IPS-NIHi11 (cell line): Measurements from ENCODE around the gene DRC7.
"Not testable (repeated sequence)": the region's sequence is repeated elsewhere in the genome, so short reads cannot be mapped to it uniquely, and the experiment has no call there.

Source experiments
- DNase-seq: peaks from one replicate; pipeline ENCODE4 v3.0.0; 2012; ENCODE audit warnings: mixed read lengths, low spot score

DRC7 gene

DNA sequence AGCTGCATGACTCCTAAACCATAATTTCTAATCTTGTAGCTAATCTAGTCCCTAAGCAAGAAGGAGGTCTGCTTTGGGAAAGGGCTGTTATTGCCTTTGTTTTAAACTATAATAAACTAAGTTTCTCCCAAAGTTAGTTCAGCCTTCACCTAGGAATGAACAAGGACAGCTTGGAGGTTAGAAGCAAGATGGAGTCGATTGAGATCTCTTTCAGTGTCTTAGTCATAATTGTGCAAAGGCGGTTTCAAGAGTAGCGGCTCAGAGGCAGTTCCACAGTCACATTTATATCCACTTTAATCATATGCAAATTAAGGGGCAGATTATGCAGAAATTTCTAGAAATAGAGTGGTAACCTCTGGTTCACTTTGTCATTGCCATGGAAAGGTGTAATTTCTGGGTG lies 17.4 kb downstream of the DRC7 start:
- DNase-seq, result no peak

DNA sequence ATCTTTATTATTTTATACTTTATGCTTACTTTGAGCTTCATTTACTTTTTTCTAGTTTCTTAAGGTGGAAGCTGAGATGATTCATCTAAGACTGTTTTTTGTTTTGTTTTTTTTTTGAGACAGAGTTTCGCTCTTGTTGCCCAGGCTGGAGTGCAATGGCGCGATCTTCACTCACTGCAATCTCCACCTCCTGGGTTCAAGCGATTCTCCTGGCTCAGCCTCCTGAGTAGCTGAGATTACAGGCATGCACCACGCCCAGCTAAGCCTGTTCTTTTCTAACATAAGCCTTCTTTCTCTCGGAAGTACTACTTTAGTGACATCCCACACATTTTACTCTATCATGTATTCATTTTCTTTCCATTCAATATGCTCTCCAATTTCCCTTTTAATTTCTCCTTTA lies 18.0 kb downstream of the DRC7 start:
- DNase-seq, result not testable (repeated sequence)

DNA sequence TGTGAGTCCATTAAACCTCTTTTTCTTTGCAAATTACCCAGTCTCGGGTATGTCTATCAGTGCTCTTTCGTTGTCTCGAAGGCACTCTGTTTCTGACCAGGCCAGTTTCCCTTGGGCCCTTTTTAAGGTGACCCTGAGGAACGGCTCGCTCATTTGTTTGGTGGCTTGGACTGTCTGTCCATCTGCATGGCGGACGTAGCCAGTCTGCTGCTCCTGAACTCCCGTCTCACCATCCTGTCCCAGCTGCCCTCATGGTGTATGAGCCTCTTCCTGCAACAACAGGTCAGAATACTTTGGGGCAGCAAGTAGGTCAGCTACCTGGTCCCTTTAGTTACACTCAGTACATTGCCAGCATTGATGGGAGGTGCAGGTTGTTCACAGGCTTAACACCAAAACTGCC lies 19.0 kb downstream of the DRC7 start:
- DNase-seq, result no peak

DNA sequence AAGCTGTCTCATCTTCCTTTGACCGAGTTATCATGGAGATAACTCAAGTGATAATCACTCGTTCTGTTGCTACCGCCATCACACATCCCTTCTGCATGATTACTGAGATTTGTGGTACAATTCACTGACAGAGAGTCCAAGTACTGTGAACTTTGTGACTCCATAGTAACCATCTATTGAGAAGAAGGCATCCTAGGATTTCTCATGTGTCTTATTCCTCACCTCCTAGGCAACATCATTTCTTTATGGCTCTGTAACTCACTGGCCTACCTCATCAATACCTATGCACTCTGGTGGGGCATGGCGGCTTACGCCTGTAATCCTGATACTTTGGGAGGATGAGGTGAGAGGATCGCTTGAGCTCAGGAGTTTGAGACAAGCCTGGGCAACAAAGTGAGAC lies 19.4 kb downstream of the DRC7 start:
- DNase-seq, result no peak

DNA sequence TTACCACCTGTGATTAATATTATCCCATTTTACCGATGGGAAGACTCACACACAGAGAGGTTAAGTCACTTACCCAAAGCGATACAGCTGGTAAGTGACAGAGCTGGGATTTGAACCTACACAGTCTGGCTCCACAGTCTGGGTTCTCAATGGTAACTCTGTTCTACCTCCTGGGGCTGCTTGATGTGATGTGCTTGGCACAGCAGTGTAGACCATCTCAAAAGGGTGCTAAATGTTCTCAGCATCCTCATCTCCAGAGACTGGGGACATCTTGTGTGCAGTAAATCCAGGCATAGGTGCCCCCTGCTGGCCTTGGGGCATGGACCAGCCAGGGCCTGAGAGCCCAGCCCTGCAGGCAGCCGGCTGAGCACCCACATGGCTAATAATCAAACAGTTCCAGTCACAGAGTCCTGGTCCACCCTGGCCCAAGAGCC lies 25.6 kb downstream of the DRC7 start:
- peak; percentile 69 for DNase-seq

DNA sequence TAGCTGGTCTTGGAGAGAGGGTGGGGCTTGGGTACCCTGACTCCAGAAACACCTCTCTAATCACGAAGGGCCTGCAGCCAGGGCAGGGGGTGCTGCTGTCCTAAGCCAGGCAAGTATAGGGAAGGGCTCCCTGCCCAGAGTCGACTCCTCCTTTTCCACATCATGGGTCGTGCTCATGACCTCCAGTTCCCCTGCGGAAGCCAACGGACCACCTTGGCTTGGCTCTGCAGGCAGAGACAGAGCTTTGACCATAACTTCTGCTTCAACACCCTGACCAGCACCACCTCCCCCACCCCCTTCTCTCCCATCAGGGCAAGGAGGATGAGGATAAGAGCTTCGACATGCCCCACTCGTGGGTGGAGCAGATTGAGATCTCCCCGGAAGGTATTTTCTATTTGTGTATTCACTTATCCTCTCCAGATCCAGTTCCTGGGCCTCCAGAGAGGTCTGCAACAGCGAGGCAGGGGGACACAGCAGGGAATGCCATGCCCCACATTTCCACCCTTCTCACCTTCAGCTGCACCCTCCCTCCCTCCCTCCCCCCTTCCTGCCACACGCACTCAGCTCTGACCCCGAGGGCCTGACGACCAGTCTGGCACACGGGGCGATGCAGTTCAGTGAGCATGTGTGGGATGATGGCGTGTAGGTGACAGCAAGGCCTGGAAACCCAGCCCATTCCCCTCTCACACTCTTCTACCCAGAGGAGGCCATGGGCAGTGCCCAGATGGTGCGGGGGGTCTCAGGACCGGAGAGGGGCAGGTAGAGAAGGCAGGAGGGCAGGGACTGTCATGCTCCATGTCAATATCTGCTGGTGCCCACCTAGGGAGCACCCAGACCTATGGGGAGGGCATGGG lies 27.0 kb downstream of the DRC7 start:
- no peak for DNase-seq

DNA sequence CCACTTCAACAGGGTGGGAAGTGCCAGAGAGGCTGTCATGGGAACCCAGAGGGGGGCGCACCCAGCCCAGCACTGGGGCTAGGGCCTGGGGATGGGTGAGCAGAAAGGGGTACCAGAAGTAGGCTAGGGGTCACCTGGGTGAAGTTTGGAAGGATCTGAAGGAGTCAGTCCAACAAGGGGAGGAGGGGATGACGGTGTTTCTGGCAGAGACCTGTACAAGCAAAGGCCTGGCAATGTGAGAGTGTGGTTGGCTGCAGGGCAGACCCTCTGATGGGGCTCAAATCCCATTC lies 27.5 kb downstream of the DRC7 start:
- no peak for DNase-seq

DNA sequence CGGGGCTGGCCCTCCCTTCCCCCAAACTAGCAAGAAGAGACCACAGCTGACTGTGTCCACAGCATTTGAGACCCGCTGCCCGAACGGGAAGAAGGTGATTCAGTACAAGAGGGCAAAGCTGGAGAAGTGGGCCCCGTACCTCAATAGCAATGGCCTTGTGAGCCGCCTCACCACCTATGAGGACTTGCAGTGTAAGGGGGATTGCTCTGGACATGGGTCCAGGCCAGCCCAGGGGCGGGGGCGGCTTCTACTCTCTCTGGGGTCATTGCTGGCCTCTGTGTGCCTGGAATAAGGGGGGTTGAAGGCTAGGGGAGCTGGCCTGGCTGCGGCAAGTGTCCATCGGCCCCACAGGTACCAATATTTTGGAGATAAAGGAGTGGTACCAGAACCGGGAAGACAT lies 28.0 kb downstream of the DRC7 start:
- DNase-seq, result no peak

DNA sequence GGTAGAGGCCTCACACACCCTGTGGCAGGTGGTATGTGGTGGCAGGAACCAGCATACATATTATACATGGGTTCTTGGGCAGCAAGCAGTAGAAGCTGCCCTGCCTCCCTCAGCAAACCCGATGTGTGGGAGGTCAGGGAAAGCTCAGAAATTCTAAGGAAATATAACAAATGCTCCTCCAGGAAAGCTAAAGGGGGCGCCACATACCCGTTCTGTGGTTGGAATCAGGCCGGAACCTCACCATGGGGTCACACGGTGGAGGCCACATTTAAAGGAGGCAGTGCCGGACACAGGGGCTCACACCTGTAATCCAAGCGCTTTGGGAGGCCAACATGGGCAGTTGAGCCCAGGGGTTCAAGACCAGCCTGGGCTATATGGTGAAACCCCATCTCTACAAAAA lies 28.6 kb downstream of the DRC7 start:
- DNase-seq, result peak; percentile 64

DNA sequence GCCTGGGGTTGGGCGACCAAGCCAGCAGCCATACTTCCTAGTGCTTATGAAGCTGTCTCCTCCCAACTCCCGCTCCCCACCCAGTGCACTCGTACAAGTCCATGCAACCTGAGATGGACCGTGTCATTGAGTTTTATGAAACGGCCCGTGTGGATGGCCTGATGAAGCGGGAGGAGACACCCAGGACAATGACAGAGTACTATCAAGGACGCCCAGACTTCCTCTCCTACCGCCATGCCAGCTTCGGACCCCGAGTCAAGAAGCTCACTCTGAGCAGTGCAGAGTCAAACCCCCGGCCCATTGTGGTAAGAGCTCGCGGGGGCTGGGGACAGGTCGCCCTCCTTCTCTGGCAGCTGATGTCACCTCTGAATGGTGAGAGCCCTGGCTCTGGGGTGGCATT lies 29.9 kb downstream of the DRC7 start:
- no peak for DNase-seq

DNA sequence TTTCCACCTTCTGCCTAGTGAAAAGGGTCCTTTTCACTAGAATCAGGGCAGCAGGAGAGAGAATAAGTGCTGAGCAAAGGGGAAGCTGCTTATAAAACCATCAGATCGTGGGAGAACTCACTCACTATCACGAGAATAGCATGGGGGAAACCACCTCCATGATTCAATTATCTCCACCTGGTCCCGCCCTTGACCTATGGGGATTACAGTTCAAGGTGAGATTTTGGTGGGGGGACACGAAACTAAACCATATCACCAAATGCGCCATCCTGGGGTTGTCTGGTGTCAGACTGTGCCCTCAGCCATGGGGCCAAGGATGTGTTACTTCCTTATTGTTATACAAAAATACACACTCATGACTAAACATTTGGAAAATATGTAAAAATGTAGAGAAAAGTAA lies 30.5 kb downstream of the DRC7 start:
- DNase-seq, result no peak

DNA sequence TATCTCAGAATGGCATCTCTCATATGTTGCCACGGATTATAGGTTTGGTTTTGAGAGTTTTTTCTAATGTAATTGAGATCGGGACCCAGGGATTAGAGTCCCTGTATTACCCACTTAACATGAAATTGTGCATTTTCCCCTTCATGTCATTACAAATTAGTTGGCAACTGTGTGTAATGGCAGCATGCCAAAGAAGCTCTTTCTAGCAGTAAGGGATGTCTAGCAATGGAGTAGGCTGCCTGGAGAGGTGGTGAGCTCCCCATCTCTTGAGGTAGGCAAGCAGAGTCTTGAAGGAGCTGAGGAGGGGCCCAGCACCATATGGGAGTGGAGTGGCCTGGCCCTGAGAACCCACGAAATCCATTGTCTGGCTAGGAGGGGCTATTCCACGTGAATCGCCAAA lies 30.9 kb downstream of the DRC7 start:
- no peak for DNase-seq

DNA sequence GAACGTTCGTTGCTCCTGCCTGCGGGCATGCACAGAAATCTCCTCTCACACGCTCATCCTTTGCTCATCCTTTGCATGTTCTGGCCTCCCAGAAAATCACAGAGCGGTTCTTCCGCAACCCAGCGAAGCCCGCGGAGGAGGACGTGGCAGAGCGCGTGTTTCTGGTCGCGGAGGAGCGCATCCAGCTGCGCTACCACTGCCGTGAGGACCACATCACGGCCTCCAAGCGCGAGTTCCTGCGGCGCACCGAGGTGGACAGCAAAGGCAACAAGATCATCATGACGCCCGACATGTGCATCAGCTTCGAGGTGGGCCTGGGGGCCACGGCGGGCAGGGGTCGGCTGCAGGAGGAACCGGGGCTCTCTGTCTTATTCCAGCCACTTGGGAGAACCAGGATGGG lies 31.4 kb downstream of the DRC7 start:
- DNase-seq, result no peak

DNA sequence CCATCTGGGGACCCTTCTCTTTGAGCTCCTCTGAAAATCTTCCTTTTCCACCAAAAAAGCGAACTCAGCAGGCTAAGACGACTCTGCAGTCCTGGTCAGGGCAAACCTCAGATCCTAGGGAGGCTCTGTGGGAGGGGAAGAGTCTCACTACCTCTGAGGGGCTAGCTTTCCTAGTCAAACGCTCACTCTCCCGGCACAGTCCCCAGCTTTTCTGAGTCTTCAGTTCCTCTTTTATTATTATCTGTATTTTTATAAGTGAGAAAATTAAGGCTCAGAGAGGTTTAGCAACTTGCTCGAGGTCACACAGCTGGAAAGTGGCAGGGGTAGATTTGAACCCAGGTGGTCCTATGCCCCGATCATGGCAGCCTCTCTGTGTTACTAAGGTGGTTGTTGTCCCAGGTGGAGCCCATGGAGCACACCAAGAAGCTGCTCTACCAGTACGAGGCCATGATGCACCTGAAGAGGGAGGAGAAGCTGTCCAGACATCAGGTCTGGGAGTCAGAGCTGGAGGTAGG lies 31.9 kb downstream of the DRC7 start:
- DNase-seq, result no peak

DNA sequence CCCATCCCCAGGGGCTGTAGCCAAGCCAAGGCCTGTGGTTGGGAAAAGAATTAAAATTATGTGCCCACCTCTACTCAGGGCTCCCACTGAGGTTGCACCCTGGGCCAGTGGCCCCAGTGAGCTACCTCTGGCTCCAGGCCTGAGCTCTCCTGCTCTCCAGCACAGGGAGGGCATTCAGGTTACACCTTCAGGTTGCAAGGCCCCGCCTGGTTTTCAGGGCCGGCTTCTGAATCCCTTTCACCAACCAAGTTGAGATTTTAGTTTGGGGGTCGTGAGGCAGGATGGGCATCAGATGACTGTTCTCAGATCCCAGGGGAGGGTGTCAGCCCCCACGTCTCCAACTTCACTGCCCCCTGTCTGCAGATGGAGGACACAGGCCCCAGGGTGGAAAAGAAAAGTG lies 33.0 kb downstream of the DRC7 start:
- no peak for DNase-seq

DNA sequence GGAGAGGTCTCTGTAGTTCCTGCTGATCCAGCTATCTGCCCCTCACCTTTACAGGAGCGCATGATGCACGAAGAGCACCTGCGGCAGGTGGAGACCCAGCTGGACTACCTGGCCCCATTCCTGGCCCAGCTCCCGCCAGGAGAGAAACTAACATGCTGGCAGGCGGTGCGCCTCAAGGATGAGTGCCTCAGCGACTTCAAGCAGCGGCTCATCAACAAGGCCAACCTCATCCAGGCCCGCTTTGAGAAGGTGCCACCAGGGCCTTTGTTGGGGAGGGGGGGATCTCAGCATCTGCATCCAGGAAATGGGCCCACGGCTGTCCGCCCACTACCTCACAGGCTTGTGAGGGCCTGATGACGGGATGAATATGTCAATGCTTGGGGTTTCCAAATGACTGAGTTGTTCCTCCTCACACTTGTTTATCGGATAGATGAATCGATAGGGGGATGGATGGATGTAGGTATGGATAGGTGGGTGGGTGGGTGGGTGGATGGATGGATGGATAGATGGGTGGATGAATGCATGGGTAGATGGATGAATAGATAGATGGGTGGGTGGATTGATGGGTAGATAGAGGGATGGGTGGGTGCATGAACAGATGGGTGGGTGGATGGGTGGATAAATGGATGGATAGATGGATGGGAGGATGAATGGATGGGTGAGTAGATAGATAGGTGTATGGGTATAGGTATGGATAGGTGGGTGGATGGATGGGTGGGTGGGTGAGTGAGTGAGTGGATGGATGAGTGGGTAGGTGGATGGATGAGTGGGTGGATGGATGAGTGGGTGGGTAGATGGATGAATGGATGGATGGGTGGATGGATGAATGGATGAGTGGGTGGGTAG lies 34.0 kb downstream of the DRC7 start:
- no peak for DNase-seq

DNA sequence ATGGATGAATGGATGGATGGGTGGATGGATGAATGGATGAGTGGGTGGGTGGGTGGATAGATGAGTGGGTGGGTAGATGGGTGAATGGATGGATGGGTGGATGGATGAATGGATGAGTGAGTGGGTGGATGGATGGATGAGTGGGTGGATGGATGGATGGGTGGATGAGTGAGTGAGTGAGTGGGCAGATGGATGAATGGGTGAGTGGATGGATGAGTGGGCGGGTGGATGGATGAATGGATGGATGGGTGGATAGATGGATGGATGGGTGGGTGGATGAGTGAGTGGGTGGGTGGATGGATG lies 34.5 kb downstream of the DRC7 start:
- DNase-seq, result no peak

DNA sequence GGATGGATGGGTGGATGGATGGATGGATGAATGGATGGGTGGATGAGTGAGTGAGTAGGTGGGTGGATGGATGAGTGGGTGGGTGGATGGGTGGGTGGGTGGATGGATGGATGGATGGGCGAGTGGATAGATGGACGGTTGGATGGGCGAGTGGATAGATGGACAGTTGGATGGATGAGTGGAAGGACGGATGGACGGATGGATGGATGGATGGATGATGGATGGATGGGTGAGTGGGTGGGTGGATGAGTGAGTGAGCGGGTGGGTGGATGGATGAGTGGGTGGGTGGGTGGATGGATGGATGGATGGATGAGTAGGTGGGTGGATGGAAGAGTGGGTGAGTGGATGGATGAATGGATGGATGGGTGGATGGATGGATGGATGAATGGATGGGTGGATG lies 35.2 kb downstream of the DRC7 start:
- DNase-seq, result not testable (repeated sequence)

DNA sequence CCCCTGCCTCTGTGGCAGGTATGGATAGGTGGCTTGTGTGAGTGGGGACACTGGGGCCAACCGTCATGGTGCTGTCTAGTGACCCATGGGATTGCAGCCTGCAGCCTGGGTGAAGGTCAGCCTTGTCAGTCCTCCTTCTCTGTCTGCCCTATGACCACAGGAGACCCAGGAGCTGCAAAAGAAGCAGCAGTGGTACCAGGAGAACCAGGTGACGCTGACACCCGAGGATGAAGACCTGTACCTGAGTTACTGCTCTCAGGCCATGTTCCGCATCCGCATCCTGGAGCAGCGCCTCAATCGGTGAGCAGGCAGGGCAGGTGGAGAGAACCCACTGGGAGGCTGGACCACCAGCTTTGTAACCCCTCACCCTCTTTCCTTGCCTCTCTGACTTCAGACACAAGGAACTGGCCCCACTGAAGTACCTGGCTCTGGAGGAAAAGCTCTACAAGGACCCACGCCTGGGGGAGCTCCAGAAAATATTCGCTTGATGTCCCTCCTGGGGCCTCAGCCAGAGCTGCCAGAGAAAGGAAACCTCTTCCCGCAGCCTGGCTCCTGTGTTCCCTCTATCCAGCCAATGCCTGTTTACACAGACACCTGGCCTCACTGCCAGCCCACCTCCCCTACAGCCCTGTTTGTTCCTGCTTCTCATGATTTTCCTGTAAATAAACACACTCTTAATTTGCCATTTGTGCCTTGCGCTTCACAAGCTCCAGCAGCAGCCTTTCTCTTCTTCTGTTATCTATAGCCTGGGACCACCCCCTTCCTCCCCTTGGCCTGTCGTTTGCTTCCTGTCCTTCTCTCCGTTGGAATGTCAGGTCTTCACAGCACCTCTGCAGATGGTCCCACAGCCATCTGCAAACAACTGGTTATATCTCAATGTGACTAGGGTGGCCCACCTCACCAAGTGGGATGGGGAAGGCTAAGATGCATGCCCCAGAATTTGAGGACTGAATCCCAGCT lies 36.4 kb downstream of the DRC7 start:
- no peak for DNase-seq

DNA sequence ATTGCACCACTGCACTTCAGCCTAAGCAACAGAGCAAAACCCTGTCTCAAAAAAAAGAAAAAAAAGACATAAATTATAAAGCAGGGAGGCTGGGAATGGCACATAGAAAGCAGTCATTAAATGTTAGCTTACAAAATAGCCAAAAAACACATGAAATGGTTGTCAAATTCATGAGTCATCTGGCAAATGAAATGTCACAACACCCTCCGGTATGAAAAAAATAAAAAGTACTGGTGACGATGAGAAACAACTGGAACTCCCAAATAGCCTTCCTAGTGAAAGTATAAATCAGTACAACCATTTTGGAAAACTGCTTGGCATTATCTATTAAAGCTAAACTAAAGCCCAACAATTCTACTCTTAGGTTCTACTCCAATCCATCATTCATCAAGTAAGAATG lies 37.4 kb downstream of the DRC7 start:
- no peak for DNase-seq

DNA sequence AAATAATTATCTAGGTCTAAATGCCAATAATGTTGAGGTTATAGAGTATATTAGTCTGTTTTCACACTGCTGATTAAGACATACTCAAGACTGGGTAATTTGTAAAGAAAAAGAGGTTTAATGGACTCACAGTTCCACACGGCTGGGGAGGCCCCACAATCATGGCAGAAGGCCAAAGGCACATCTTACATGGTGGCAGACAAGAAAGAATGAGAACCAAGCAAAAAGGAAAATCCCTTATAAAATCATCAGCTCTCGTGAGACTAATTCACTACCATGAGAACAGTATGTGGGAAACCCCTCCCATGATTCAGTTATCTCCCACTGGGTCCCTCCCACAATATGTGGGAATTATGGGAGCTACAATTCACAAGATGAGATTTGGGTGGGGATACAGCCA lies 38.1 kb downstream of the DRC7 start:
- DNase-seq, result no peak

DNA sequence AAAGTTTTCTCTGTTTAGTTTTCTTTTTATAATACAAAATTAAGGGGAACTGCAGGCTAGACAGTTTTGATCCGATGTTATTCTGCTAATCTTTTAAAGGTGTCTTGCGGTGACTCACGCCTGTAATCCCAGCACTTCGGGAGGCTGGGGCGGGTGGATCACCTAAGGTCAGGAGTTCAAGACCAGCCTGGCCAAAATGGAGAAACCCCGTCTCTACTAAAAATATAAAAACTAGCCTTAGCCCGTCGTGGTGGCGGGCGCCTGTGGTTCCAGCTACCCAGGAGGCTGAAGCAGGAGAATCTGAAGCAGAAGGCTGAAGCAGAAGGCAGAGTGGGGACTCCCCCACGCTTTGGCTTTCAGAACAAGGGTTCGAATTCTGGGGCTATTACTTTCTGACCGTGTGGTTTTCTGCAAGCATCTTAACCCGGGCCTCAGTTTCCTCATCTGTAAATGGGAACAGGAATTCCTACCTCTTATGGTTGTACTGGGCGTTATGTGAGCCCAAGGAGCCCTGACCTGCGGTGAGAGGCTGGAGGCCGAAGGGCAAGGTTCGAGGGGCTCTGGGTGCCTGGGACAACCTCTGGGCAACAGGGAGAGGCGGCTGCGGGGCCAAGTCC lies 39.8 kb downstream of the DRC7 start:
- DNase-seq, result no peak
